ENCODE measurements around the gene PANX1.
A peak's percentile ranks its signal among the peaks of the same experiment; 100 is the strongest.
"Not testable (repeated sequence)": the region's sequence is repeated elsewhere in the genome, so short reads cannot be mapped to it uniquely, and the experiment has no call there.

The PANX1 gene, protein sequence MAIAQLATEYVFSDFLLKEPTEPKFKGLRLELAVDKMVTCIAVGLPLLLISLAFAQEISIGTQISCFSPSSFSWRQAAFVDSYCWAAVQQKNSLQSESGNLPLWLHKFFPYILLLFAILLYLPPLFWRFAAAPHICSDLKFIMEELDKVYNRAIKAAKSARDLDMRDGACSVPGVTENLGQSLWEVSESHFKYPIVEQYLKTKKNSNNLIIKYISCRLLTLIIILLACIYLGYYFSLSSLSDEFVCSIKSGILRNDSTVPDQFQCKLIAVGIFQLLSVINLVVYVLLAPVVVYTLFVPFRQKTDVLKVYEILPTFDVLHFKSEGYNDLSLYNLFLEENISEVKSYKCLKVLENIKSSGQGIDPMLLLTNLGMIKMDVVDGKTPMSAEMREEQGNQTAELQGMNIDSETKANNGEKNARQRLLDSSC

DNA sequence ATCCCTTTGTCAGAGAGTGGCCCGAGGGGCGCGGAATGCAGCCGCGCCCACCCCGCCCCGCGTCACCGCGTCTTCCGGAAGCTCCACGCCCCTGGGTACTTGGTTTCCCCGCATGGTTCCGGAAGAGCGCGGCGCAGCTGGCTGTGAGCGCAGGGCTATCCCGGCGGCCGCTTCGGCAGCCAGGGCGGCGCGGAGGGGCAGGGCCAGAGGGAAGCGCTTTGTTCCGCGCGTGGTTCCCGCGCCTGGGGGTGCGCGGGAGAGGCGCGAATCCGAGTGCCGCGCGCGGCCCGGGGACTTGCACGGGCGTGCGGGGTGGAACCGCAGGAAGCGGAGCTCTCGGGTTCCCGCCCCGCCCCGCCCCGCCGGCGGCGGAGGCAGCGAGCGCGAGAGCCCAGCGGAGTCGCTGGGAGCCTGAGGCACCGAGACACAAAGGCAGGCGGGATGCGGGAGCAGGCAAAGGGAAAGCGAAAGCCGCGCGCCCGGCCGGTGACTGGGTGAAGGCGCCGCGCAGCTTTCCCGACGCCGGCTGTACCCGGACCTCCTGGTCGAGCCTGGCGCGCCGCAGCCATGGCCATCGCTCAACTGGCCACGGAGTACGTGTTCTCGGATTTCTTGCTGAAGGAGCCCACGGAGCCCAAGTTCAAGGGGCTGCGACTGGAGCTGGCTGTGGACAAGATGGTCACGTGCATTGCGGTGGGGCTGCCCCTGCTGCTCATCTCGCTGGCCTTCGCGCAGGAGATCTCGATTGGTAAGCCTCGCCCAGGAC lies at the start of gene PANX1:
Gene PANX1 (plus strand): TSS at position 96 of the 766 bp plus-strand sequence. CDS start 472 bp downstream, at position 568.
- peak; percentile 70 for DNase-seq

DNA sequence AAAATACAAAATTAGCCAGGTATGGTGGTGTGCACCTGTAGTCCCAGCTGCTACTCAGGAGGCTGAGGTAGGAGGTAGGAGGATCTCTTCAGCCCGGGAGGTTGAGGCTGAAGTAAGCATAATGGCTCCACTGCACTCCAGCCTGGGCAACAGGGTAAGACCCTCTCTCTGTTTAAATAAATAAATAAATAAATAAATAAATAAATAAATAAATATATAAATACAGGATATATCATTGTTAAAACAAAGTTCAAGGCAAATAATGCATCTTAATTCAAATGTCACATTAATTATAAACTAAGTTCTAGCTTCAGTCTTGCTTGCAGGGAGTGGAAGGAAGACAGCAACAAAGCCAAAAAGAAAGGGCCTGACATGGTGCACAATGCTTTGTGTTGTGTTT lies 44.5 kb upstream of the PANX1 start:
- no peak for DNase-seq

DNA sequence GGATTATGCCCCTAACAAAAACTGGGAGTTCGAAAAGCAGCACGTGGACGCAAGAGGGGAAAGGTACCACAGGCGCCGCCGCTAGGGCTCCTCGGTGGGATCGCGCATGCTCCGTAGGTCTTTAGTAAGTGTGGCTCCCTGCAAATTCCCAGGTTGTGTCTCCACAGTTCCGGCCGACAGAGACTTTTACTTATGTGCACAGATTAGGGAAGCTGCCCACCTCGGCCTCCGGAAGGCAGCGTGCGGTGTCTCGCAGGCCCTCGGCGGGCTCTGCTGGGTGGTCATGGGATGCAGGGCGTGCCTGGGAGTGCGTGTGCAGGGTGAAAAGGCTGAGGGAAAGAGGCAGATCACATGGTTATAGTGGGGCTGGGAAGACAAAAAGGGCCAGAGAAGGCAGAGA lies 39.7 kb upstream of the PANX1 start:
- no peak for DNase-seq

DNA sequence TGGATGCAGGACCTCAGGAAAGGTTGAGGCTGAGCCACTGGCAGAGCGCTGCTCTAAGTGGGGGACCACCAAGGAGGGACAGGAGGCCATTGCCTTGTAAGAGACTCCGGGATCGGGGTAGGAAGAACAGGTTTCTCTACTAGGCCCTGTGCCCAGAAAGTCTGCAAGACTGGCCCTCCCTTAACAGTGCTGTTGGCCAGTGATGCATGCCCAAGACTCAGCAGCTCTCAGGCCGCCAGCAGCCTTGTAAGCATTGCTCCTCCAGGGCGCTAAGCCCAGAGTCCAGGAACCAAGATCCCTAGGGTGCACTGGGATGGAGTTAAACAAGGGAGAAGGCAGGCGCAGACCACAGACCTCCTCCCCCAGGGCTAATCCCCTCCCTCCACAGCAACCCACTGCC lies 39.3 kb upstream of the PANX1 start:
- DNase-seq, result no peak

DNA sequence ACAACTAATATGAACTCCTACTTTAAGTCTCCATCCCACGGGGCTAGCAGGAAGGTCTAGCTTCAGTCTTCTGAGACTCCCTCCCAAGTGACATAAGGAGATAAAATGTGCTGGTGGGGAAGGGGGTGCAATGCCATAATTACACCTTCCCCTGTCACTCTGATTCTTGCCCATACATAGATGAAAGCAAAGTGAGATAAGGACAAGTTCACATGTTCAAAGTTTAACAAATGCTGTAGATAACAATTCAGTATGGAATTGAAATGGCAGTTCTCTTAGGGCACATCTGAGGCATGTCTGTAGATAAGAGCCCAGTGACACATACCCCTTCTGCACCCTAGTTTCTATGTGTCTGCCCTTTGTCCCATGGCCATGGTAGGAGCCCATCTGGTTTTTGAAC lies 38.2 kb upstream of the PANX1 start:
- DNase-seq, result no peak

DNA sequence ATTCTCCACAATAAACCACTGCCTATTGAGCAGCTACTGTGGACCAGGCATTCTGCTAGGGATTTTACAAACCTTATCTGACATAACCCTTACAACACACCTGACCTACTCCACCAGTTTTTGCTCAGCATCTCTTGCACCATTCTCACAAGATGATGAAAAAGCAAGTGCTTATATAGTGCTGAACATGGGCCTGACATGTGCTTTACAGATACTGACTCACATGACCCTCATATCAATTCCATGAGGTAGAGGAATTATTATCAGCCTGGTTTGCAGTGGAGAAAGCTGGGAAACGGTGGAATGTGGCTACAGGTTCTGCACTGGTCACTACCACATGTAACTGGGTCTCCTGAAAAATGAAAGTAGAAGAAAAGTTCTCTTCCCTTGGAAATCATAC lies 37.5 kb upstream of the PANX1 start:
- no peak for DNase-seq

DNA sequence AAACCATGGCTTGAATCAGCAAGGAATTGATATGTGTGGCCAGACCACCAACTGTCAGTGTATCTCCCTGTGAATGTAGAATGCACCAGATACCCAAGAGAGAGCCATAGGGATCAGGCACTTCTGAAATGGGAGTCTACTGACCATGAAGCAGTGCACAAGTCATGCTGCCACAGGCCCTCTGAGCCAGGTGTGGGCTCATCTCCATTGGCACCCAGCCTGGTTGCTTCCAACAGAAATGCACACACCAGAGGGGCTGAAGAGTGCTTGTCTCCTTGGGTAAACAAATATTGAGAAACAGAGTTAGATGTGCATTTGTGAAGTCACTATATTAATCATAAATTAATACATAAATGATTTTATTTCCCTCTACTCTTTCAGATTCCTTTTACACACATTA lies 28.4 kb upstream of the PANX1 start:
- no peak for DNase-seq

DNA sequence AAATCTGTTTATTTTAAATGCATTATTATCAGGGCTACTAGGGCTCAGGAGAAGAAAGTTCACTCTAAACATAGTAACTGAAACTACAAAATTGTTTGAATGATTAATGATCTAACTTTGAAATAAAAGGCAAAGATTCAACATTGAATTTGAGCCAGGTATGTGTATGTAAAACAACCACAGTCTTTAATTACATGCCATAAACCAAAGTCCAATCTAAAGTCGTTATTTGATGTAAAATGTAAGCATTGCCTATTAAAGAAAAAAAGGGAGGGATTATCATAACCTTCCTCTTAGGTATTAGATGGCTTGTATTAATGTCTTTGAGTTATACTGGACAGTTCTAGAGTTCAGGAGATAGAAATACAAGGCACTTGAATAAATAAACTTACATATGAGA lies 25.2 kb upstream of the PANX1 start:
- no peak for DNase-seq

DNA sequence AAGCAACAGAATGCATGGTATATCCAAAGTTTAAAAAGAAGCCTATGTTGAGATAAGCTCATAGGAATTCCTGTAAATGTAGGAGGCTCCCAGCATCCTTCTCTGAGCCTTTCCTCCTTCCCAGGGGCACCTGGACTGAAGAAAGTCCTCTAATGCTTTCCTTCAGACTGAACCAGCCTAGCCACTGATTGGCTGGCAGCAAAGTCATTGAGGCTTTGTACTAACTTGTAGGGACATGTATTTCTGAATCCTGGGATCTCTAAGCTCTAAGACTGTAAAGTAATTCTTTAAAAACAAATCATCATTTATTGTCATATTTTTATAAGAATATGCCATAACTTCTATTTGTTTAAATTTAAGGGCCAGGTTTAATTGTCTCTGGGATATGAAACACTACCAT lies 23.9 kb upstream of the PANX1 start:
- DNase-seq, result no peak

DNA sequence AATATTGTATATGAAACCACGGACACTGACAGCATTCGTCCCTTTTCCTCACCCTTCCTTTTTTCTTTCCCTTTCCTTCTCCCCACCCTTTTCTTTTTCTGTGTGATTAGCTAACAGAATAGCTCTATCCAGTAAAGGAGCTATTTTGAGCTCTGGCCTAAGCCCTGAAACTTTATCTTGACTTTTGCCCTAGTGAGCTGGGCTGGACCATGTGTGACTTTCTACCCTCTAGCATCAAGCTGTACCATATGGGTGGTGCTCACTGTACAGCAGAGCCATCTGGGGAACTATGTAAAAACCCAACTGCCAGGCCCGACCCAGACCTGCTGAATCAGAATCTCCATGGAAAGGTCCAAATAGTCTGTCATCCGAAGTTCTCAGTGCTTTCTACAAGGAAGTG lies 21.9 kb upstream of the PANX1 start:
- DNase-seq, result no peak

DNA sequence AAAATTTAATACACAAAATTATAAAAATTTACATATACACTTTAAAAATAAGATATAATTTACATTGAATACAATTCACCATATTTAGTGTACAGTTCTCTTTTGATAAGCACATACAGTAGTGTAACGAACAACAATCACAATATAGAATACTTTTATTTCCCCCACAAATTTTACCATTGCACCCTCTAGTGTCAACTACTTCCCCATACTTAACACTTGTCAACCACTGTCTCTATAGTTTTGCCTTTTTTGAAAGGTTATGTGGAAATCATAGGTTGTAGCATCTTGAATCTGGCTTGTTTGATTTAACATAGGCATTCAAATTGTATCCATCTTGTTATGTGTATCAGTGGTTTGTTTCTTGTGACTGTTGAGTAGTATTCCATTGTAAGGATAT lies 21.3 kb upstream of the PANX1 start:
- DNase-seq, result no peak

DNA sequence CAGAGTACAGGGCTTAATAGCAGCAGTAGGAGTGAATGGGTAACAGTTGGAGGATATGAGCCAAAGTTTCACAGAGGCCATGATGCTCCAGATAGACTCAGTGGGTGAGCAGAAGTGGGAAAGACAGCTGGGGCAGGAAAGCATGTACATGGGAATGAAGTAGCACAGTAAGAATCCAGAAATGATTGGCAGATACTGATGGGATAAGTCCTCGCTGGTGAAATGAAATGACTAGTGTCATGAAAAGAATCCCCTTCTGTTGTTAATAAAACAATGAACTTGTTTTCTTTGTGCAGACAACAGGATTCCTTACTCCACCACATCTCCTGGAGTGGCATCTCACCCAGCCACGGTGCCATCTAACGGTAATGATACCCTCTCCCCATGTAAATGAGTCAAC lies 17.4 kb upstream of the PANX1 start:
- no peak for DNase-seq

DNA sequence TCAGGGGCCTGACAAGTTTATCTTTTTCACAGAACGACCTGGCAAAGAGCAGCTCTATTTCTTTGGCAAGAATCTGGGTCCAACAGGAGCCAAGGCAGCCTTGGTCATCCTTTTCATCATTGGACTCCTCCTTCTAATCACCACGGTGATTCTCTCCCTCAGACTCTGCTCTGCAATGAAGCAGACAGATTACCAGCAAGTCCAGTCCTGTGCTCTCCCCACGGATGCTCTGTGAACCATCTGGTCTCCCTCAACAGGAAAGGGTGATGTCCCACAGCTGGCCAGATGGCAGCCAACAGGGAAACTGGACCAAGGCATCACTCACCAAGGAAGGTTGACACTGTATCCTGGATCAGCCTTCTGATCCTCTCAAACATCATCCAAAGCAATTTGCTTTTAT lies 17.0 kb upstream of the PANX1 start:
- no peak for DNase-seq

DNA sequence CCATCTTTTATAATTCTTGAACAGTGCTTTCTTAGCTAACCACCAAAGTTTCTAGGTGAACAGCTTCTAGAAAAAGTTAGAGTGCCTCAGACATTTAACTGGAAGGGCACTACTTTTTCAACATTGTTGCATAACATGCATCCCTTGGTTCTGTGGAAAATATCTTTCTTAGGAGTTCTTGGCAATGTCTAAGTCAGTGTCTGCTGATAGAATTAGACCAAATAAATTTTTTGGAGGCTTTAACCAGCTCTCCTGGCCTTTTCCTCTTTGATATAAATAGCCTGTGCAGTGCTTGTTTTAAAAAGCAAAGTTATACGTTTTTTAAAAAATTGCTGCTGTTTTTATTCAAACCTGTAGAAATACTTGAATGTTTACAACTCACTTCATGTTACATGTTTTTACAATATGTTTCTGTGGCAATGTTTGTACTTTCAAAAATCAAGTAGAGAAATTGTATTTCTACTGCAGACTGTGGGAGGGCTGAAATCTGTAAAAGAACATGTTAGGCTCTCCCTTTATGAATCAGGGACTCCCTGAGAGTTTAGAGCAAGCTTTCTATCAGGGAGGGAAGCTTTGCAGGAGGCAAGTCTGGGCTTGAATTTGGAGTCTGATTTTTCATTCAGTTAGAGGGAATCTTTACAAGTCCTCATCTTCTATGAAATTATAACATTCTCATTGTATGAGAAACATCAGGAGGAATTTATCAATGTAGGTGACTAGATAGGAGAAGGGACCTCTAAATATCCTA lies 16.3 kb upstream of the PANX1 start:
- no peak for DNase-seq

DNA sequence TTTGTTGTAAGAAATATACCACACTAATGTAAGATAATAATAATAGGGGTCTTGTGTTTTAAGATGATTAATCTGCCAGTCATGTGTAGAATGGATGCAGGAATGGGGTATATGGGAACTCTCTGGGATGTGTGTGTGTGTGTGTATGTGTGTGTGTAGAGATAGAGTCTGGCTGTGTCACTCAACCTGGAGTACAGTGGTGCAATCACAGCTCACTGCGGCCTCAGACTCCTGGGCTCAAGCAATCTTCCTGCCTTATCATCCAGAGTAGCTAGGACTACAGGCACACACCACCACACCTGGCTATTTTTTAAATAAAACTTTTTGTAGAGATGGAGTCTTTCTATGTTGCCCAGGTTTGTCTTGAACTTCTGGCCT lies 11.5 kb upstream of the PANX1 start:
- no peak for DNase-seq

DNA sequence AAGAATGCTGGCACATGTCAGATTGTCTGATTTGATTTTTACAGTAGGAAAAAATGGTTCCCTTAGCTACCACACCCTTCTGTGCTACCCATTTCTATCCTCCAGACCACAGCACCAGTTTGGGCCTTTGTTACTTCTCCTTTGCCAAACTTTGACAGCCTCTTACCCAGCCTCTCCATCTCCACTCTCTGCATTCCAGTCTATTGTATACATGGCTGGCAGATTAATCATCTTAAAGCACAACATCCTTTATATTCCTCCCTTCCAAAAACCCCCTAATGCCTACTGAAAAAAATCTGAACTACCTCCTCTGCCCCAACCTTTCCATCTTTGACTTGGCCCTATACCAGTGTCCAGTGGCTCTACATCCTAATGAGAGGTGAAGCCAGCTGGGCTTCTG lies 10.8 kb upstream of the PANX1 start:
- no peak for DNase-seq

DNA sequence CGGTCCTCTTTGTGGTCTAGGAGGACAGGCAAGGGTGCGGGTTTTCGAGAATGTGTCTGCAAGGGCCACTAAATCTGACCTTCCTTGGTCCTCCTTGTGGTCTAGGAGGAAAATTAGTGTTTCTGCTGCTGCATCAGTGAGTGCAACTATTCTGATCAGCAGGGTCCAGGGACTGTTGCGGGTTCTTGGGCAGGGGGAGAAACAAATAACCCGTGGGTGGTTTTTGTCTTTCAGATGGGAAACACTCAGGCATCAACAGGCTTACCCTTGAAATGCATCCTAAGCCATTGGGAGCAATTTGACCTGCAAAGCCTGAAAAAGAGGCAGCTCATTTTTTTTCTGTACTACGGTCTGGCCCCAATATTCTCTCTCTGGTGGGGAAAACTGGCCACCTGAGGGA lies 9.0 kb upstream of the PANX1 start:
- not testable (repeated sequence) for DNase-seq

DNA sequence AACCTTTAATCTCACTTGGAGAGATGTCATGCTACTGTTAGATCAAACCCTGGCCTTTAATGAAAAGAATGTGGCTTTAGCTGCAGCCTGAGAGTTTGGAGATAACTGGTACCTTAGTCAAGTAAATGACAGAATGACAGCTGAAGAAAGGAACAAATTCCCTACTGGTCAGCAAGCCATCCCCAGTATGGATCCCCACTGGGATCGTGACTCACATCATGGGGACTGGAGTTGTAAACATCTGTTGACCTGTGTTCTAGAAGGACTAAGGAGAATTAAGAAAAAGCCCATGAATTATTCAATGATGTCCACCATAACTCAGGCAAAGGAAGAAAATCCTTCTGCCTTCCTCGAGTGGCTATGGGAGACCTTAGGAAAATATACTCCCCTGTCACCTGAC lies 8.1 kb upstream of the PANX1 start:
- not testable (repeated sequence) for DNase-seq

DNA sequence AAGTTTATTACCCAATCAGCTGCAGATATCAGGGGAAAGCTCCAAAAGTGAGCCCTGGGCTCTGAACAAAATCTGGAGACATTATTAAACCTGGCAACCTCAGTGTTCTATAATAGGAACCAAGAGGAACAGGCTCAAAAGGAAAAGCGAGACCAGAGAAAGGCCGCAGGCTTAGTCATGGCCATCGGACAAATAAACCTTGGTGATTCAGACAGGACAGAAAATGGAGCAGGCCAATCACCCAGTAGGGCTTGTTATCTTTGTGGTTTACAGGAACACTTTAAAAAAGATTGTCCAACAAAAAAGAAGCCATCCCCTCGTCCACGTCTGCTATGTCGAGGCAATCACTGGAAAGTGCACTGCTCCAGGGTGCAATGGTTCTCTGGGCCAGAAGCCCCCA lies 7.7 kb upstream of the PANX1 start:
- no peak for DNase-seq

DNA sequence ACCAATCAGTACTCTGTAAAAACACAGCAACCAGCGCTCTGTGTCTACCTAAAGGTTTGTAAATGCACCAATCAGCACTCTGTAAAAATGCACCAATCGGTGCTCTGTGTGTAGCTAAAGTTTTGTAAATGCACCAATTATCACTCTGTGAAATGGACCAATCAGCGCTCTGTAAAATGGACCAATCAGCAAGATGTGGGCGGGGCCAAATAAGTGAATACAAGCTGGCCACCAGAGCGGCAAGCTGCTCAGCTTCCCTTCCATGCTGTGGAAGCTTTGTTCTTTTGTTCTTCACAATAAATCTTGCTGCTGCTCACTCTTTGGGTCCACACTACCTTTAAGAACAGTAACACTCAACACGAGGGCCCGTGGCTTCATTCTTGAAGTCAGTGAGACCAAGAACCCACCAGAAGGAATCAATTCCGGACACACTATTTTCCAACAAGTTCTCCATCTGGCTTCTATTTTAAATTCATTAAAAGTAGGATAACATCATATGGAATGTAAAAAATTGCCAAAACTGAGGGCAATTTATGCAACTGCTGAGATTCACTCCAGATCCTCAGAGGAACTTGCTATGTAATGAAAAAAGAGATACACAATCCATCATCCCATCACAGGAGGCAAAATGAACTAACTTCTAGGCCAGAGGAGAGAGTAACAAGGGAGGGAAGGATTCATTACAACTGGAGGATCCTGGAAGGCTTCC lies 3.1 kb upstream of the PANX1 start:
- DNase-seq, result no peak

DNA sequence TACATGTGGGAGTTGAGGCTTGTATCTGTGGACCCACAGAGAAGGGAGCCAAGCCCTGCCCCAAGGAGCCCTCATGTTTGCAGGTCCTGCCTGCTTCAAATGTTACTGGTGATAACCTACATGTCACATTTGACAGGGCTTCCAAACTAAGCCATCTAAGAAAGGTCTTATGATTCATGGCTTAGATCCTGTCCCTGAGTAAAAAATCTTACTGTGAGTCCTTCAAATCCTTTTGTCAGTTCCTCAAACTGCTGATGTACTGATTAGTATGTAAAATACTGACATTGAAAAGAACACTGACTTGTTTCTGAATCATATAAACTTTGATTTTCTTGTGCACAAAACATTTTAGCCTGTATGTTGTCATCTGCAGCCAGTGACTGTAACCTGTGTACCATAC lies 1.0 kb upstream of the PANX1 start:
- DNase-seq, result no peak

DNA sequence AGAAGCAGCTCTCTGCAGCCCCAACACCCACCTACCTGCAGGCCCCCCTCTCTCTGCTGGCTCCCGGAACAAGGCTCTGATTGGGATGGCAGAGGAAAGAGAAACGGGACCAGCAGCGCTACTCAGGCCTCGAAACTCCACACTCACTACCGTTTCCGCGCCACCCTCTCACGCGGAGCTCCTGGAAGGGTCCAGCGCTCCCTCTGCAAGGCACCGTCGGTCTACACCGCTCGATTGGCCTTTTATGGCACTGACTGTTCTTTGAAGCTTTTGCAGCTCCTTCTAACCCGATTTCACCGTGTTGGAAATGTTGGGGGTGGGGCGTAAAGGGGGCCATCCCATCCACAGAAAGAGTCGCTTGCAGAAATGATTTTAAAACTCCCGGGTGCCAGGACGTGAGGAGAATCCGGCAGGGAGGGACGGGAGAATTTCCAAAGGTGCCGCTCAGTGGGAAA lies 323 bp upstream of the PANX1 start:
- DNase-seq, result no peak
